HG03097 (cell line): Measurements from ENCODE around the gene FANCC.

Experiments
- ATAC-seq: cut with Tn5 transposase; IDR thresholded peaks from one replicate; pipeline ENCODE4 v1.9.1; 2021; ENCODE audit not compliant: unreplicated experiment, low FRiP score

Gene FANCC

GRCh38 chr9:95090871-95091577 is 226.5 kb downstream of the FANCC start:
- no peak for ATAC-seq

GRCh38 chr9:95090023-95090791 is 227.3 kb downstream of the FANCC start:
- no peak for ATAC-seq

DNA sequence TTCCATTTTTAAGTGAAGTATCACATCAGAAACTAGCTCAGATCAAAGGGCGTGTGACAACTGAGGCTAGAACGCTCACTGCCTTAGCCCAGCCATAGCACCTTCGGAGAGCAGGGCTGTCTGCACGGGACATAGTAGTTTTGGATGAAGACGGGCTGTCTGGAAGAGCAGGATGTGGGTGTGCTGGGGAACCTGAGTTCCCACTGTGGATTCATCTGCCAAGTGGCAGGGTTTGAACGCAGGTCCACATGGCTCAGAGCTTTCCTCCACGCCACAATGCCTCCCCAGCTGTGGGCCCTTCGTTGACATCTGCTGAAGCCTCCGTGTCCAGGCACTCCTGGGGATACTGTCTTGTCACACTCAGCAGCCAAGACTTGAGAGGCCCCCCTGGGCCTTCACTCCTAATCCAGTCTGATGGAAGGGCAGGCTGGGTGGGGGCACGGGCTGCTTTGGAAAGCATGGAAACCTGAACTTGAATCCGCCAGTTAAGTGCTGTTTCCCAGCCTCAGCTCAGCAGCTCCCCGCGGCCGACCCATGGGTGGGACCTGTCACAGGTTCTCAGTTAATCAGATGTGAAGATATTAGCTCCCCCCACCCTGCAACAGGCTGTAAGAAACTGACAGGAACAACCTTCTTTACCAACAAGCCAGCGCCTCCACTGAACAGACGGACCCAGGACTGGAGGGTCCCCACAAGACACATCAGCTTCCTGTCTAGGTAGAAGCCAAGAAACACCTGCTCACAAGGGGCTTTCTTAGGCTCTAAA is 228.1 kb downstream of the FANCC start:
- ATAC-seq: no peak

GRCh38 chr9:95088421-95089161 is 228.9 kb downstream of the FANCC start:
- ATAC-seq: no peak

GRCh38 chr9:95087659-95088242 is 229.8 kb downstream of the FANCC start:
- no peak for ATAC-seq

DNA sequence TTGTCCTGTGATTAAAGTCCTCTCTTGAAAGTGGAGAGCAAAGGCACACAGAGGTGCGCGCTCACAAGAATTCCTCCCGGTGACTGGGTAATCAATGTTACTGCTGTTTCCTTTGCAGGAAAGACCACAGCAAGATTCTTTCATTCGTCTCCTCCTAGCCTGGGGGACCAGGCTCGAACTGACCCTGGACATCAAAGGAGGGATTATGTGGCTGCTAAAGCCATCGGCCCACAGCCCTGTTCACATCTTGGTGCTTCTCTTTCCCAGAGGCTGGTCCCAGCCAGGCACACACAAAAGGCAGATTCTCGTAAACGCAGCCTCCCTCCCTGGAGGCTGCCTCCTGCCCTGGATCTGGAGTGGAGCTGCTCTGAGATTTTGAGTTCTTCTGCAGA is 230.9 kb downstream of the FANCC start:
- no peak for ATAC-seq

DNA sequence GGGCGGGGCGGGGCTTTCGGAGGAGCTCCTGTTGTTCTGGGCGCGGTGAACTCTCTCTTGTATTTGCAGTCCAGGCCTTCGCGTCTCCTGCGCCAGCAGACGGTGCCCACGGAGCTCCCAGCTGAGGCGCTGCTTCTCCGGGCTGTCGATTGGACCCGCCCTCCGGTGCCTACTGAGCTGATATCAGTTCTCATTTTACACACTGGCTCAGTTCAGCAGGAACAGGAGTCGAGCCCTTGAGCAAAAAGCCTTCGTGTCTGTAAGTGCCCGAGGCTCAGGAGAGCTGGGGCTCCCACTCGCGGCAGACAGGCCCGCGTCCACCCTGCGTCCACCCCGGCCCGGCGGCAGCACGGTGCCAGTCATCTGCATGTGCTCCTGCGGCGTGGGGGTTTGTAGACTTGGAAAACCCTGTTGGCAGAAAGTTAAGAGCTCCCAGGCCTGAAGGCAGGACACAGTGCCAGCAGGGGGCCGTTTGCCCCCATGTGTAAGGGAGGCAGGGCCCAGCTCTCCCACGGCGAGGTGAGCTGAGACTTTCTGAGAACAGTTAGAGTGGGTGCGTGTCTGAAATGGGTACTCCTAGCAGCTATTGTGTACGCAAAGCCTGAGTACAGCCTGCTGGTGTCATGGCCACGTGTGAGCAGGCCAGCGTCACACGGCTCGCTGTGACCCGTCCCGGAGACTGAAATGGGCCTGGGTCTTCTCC is 231.5 kb downstream of the FANCC start:
- ATAC-seq: no peak

GRCh38 chr9:95085036-95085770 is 232.3 kb downstream of the FANCC start:
- no peak for ATAC-seq

- no peak for ATAC-seq
Observed at GRCh38 chr9:95084254-95084934, 233.1 kb downstream of the FANCC start.

DNA sequence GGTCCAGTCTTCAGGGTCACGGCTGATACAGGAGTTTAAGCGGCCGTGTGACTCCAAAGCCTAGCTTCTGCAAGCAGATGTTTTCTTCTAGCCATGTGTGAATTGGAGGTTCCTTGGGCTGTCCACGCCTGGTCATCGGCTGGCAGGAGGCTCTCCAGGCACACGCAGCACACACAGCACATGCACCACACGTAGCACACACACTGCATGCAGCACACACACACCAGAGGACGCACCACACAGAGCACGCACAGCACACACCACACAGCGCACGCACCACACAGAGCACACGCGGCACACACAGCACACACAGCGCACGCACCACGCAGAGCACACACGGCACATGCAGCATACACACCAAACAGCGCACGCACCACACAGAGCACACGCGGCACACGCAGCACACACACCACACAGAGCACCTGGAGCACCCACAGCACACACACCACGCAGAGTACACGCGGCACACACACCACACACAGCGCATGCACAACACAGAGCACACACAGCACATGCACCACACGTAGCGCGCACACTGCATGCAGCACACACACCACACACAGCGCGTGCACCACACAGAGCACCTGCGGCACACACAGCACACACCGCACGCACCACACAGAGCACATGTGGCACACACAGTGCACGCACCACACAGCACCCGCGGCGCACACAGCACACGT is 234.3 kb downstream of the FANCC start:
- ATAC-seq: no peak

DNA sequence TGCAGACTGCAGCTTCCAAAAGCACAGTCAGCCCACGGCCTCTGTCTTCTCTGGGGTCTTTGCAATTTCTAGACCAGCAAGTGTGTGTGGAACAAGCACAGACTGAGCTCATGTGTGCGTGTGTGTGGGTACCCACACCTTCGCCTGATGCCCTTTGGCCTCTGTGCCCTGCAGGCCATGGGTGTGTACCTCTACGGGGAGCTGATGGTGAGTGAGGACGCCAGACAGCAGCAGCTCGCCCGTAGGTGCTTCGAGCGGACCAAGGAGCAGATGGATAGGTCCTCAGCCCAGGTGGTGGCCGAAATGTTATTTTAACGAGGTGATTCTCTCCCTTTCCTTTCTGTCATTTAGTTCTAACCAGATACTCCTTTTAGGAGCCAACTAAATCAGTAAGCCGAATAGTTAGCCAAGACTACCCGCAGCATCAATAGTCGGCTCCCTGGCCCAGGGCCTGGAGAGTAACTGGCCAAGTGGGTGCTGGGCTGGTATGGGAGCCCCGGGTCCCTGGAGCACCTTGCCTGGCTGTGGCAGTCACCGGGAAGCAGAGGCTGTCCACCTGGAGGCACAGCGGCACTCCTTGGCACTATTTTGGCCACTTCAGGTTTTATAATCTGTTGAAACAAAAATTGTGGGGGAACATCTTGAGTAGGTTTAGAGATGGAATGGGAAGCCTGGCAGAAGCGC is 235.0 kb downstream of the FANCC start:
- no peak for ATAC-seq

GRCh38 chr9:95081998-95082397 is 235.5 kb downstream of the FANCC start:
- ATAC-seq: no peak

DNA sequence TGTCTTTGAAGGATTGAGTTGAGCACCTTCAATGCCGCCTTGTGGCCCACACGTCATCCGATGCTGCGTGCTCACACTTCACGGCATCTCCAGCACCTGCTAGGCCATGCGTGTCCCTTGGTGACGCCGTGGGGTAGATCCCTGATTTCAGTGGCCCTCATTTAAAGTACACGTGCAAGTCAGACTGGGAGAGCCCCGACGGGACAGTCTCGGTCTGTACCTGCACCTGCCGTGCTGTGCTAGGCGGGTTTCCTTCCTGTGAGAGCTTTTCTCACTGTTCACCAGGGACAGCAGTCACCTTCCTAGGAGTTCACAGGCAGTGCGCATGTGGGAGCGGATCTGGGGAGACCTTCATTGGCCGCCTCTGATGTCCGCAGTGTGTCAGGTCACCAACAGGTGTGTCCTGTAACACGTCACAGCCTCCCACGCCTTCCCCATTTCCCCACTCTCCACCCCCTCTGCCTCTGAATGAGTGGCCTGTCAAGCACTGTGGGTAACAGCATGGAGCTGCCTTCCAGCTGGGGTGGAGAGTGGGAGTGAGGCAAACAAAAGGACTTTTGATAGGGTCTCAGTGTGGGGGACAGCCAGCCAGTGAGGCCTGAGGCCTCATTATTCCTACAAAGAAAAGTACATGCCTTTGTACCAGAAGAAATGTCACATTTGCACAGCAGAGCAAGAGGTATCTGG is 236.4 kb downstream of the FANCC start:
- no peak for ATAC-seq

- no peak for ATAC-seq
Observed at GRCh38 chr9:95079461-95079860, 238.0 kb downstream of the FANCC start.

GRCh38 chr9:95078939-95079338 is 238.6 kb downstream of the FANCC start:
- no peak for ATAC-seq

DNA sequence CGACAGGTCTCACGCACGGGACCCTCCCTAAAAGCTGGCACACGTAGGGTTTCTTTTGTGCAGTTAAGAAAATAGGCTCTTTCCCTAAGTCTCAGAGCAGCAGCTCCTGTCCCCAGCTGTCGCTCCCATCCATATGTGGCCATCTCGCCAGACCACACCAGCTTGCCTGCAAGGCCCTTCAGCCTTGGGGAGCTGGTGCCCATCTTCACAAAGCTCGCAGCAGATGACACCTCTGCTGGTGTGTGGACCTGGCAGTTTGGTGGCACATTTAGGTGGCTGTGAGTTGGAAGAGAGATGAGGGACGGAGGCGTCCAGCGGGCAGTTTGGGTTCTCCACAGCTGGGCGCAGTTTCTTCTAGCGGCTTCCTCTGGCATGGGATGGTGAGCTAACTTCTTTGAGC is 239.0 kb downstream of the FANCC start:
- no peak for ATAC-seq
